ENCODE data around the gene KCNG2.
"Not testable (repeated sequence)": the region's sequence is repeated elsewhere in the genome, so short reads cannot be mapped to it uniquely, and the experiment has no call there.

The KCNG2 gene

GRCh38 chr18:79855147-79855933, 57.6 kb downstream of the KCNG2 start:
- no peak for DNase-seq

- peak in 1 of 2 donors; percentile 9 for DNase-seq
Observed at GRCh38 chr18:79856119-79857007, 58.6 kb downstream of the KCNG2 start.

- no peak for DNase-seq
Observed at GRCh38 chr18:79857082-79857671, 59.4 kb downstream of the KCNG2 start.

- no peak for DNase-seq
Observed at GRCh38 chr18:79859314-79859713, 61.6 kb downstream of the KCNG2 start.

- no peak for DNase-seq
Observed at GRCh38 chr18:79861687-79862086, 63.9 kb downstream of the KCNG2 start.

- no peak for DNase-seq
Observed at GRCh38 chr18:79862562-79862961, 64.8 kb downstream of the KCNG2 start.

- DNase-seq = no peak
Observed at GRCh38 chr18:79863161-79864005, 65.6 kb downstream of the KCNG2 start.

GRCh38 chr18:79864006-79864725, 66.4 kb downstream of the KCNG2 start:
- no peak for DNase-seq

- DNase-seq = not testable (repeated sequence)
Observed at GRCh38 chr18:79864955-79865354, 67.2 kb downstream of the KCNG2 start.

- DNase-seq = not testable (repeated sequence)
Observed at GRCh38 chr18:79865951-79866350, 68.2 kb downstream of the KCNG2 start.

- DNase-seq = no peak
Observed at GRCh38 chr18:79866889-79867574, 69.3 kb downstream of the KCNG2 start.

GRCh38 chr18:79867666-79868065, 69.9 kb downstream of the KCNG2 start:
- DNase-seq = no peak

GRCh38 chr18:79868168-79868784, 70.5 kb downstream of the KCNG2 start:
- no peak for DNase-seq

- DNase-seq = no peak
Observed at GRCh38 chr18:79868811-79869541, 71.2 kb downstream of the KCNG2 start.

GRCh38 chr18:79869591-79870300, 72.0 kb downstream of the KCNG2 start:
- no peak for DNase-seq

- DNase-seq = no peak
Observed at GRCh38 chr18:79870301-79871025, 72.7 kb downstream of the KCNG2 start.

- DNase-seq = no peak
Observed at GRCh38 chr18:79871026-79871390, 73.3 kb downstream of the KCNG2 start.

GRCh38 chr18:79871481-79872091, 73.8 kb downstream of the KCNG2 start:
- no peak for DNase-seq
